Osteocyte (in vitro differentiated cells): ENCODE data around the gene UNC45A. TPM values are rescaled to one million over a fixed set of nuclear protein-coding genes. Genes with fewer than 3 reads are reported as not detected.

Experiments used
- DNase-seq: peaks from one replicate; pipeline ENCODE4 v3.0.0; 2021; ENCODE audit warnings: mixed read lengths; ENCODE audit not compliant: unreplicated experiment; ENCODE audit errors: extremely low spot score
- H3K27ac Mint-ChIP-seq: one replicate; pipeline ENCODE4 v1.8.0; 2021; ENCODE audit warnings: mild to moderate bottlenecking, mixed read lengths; ENCODE audit not compliant: unreplicated experiment
- H3K27me3 Mint-ChIP-seq: one replicate; pipeline ENCODE4 v1.8.0; 2021; ENCODE audit warnings: mixed read lengths; ENCODE audit not compliant: unreplicated experiment
- H3K36me3 Mint-ChIP-seq: one replicate; pipeline ENCODE4 v1.8.0; 2021; ENCODE audit warnings: mixed read lengths; ENCODE audit not compliant: unreplicated experiment
- H3K4me1 Mint-ChIP-seq: one replicate; pipeline ENCODE4 v1.8.0; 2021; ENCODE audit warnings: mixed read lengths; ENCODE audit not compliant: unreplicated experiment
- H3K4me3 Mint-ChIP-seq: one replicate; pipeline ENCODE4 v1.8.0; 2021; ENCODE audit warnings: mild to moderate bottlenecking, moderate library complexity, mixed read lengths; ENCODE audit not compliant: unreplicated experiment
- H3K9me3 Mint-ChIP-seq: one replicate; pipeline ENCODE4 v1.8.0; 2021; ENCODE audit warnings: mixed read lengths; ENCODE audit not compliant: unreplicated experiment
- CTCF ChIP-seq: fragments of 200-600 bp; sonication (generic); IDR thresholded peaks from 2 replicates; pipeline ENCODE4 v1.5.0; 2021; ENCODE audit warnings: antibody characterized with exemption, mild to moderate bottlenecking, moderate library complexity
- total RNA-seq: library from RNA; stranded (reverse); gene quantifications from 2 replicates; pipeline ENCODE4 v1.2.1, GENCODE V29; 2021

UNC45A gene
- total RNA-seq, 1 donor from 2014 or later: 83.0 TPM

GRCh38 chr15:90955624-90956273, 20.7 kb downstream of the UNC45A start:
- peaks cover 23% of the 10 kb centered on the region for H3K4me1 Mint-ChIP-seq

GRCh38 chr15:90956274-90957030, 21.4 kb downstream of the UNC45A start:
- no peaks in the 10 kb centered on the region for H3K9me3 Mint-ChIP-seq
- peak overlapping the region; percentile 52 for H3K27ac Mint-ChIP-seq
- peaks cover 23% of the 10 kb centered on the region for H3K4me1 Mint-ChIP-seq
- H3K4me3 Mint-ChIP-seq: peak overlapping the region; percentile 73
- H3K36me3 Mint-ChIP-seq: peaks cover 22% of the 10 kb centered on the region
- no peaks in the 10 kb centered on the region for H3K27me3 Mint-ChIP-seq
- TF ChIP-seq CTCF: peak; percentile 96
- peak; percentile 94 for DNase-seq

More at GRCh38 chr15:90955624-90956273, 20.7 kb downstream of the UNC45A start:
- no peaks in the 10 kb centered on the region for H3K9me3 Mint-ChIP-seq
- no peak for DNase-seq
- peak overlapping the region; percentile 52 for H3K27ac Mint-ChIP-seq
- H3K36me3 Mint-ChIP-seq: peaks cover 18% of the 10 kb centered on the region
- H3K4me3 Mint-ChIP-seq: peak overlapping the region; percentile 85
- no peaks in the 10 kb centered on the region for H3K27me3 Mint-ChIP-seq
- TF ChIP-seq CTCF: no peak

GRCh38 chr15:90957031-90957790, 22.1 kb downstream of the UNC45A start:
- peaks cover 23% of the 10 kb centered on the region for H3K4me1 Mint-ChIP-seq
- H3K4me3 Mint-ChIP-seq: peak overlapping the region; percentile 73
- H3K27me3 Mint-ChIP-seq: no peaks in the 10 kb centered on the region
- H3K27ac Mint-ChIP-seq: peak overlapping the region; percentile 56
- no peak for DNase-seq
- no peak for TF ChIP-seq CTCF
- H3K36me3 Mint-ChIP-seq: peaks cover 16% of the 10 kb centered on the region
- no peaks in the 10 kb centered on the region for H3K9me3 Mint-ChIP-seq

GRCh38 chr15:90957791-90958190, 22.7 kb downstream of the UNC45A start:
- Mint-ChIP-seq H3K36me3 (peaks cover 12% of the 10 kb centered on the region), H3K9me3 (no peaks in the 10 kb centered on the region), H3K27me3 (no peaks in the 10 kb centered on the region), H3K4me1 (peaks cover 23% of the 10 kb centered on the region), H3K27ac (peak overlapping the region; percentile 56), H3K4me3 (peak overlapping the region; percentile 72)
- TF ChIP-seq CTCF: no peak
- DNase-seq: no peak
